HepG2 (cell line): Measurements from ENCODE around the gene NSFL1C. TPM values are rescaled to one million over a fixed set of nuclear protein-coding genes. Genes with fewer than 3 reads are reported as not detected.

Experiments
- NR1H2 ChIP-seq: sonication (generic); formaldehyde crosslinking; IDR thresholded peaks from 2 replicates; pipeline ENCODE4 v1.8.1; 2022; ENCODE audit warnings: low read depth, missing genetic modification reagents, borderline replicate concordance
- ZNF256 ChIP-seq: sonication (generic); formaldehyde crosslinking; conservative IDR thresholded peaks from 2 replicates; pipeline ENCODE4 v1.4.0; 2020; ENCODE audit warnings: missing genetic modification reagents
- ZNF431 ChIP-seq: sonication (generic); formaldehyde crosslinking; IDR thresholded peaks from 2 replicates; pipeline ENCODE4 v1.9.0; 2022; ENCODE audit warnings: missing genetic modification reagents, low read depth, mild to moderate bottlenecking, borderline replicate concordance
- ZNF441 ChIP-seq: sonication (generic); formaldehyde crosslinking; IDR thresholded peaks from 2 replicates; pipeline ENCODE4 v1.7.0; 2021; ENCODE audit warnings: missing genetic modification reagents, borderline replicate concordance
- polyA plus RNA-seq, 8 experiments: library from polyadenylated mRNA; depleted of rRNA in 3 of 8; stranded (reverse) in 7 of 8; unstranded in 1 of 8; fragments of >200 nt; fragmentation: Illumina TruSeq in 4 of 8; extraction: Trizol in 4 of 8; gene quantifications; 2 replicates each; pipeline versions ENCODE4 v1.2.1 to v1.2.3, GENCODE V29; 2011 to 2016; ENCODE audit warnings: low read depth in 4 of 8, missing spikeins in 1 of 8, mixed read lengths in 1 of 8; ENCODE audit not compliant: insufficient read depth in 1 of 8
- total RNA-seq, 5 experiments: library from RNA; depleted of rRNA; stranded (reverse); fragments of >200 nt; fragmentation: Illumina TruSeq; extraction: Trizol; gene quantifications; 2 replicates each; pipeline ENCODE4 v1.2.3, GENCODE V29; 2016; ENCODE audit warnings: low read depth in 1 of 5
- TF ChIP-seq, protein P1 (sequence below): sonication (generic); formaldehyde crosslinking; IDR thresholded peaks from one replicate; pipeline ENCODE4 v1.5.1; 2020; ENCODE audit warnings: mild to moderate bottlenecking, missing genetic modification reagents; ENCODE audit errors: not compliant biosample characterization
- TF ChIP-seq, protein P2 (sequence below): sonication (generic); formaldehyde crosslinking; IDR thresholded peaks from 2 replicates; pipeline ENCODE4 v1.4.0; 2020; ENCODE audit warnings: low read depth, missing genetic modification reagents
- TF ChIP-seq, protein P3 (sequence below): sonication (generic); formaldehyde crosslinking; IDR thresholded peaks from 2 replicates; pipeline ENCODE4 v1.5.1; 2020; ENCODE audit warnings: missing genetic modification reagents, mild to moderate bottlenecking, borderline replicate concordance
- TF ChIP-seq, protein P4 (sequence below): sonication (generic); formaldehyde crosslinking; IDR thresholded peaks from 2 replicates; pipeline ENCODE4 v1.4.0; 2020; ENCODE audit warnings: missing genetic modification reagents, mild to moderate bottlenecking, borderline replicate concordance
- TF ChIP-seq, protein P5 (sequence below): sonication (generic); formaldehyde crosslinking; IDR thresholded peaks from 2 replicates; pipeline ENCODE4 v1.5.0; 2020; ENCODE audit warnings: mild to moderate bottlenecking, missing genetic modification reagents, borderline replicate concordance

Gene NSFL1C
- total and polyA plus RNA-seq, 2 of the 13 experiments (the other 11 are each of a cell fraction or from before 2014, with no cell fraction given) = 22.9 to 62.7 TPM

DNA sequence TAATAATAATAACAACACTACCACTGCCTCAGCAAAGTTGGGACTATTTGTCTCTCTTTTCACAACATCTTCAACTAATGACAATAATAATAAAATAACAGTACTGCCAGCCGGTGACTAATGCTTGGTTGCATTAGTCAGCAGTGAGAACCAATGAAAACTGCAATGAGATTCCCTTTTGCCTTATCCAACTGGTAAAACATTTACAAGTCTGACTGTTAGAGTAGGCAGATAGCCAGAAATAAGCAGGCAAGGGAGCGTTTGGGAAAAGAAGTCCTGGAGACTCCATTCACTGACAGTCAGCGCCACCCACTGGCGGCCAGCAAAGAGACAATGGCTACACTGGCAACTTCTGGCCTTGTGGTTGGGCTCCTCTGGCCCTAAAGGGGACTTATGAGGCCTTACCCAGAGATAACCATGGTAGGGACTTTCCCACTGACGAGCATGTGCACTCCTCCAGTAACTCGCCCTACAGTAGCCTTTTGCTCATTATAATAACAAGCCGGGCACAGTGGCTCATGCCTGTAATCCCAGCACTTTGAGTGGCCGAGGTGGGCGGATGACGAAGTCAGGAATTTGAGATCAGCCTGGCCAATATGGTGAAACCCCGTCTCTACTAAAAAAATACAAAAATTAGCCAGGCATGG, 3.4 kb upstream of the NSFL1C start (continued):
- TF ChIP-seq, protein P1, sequence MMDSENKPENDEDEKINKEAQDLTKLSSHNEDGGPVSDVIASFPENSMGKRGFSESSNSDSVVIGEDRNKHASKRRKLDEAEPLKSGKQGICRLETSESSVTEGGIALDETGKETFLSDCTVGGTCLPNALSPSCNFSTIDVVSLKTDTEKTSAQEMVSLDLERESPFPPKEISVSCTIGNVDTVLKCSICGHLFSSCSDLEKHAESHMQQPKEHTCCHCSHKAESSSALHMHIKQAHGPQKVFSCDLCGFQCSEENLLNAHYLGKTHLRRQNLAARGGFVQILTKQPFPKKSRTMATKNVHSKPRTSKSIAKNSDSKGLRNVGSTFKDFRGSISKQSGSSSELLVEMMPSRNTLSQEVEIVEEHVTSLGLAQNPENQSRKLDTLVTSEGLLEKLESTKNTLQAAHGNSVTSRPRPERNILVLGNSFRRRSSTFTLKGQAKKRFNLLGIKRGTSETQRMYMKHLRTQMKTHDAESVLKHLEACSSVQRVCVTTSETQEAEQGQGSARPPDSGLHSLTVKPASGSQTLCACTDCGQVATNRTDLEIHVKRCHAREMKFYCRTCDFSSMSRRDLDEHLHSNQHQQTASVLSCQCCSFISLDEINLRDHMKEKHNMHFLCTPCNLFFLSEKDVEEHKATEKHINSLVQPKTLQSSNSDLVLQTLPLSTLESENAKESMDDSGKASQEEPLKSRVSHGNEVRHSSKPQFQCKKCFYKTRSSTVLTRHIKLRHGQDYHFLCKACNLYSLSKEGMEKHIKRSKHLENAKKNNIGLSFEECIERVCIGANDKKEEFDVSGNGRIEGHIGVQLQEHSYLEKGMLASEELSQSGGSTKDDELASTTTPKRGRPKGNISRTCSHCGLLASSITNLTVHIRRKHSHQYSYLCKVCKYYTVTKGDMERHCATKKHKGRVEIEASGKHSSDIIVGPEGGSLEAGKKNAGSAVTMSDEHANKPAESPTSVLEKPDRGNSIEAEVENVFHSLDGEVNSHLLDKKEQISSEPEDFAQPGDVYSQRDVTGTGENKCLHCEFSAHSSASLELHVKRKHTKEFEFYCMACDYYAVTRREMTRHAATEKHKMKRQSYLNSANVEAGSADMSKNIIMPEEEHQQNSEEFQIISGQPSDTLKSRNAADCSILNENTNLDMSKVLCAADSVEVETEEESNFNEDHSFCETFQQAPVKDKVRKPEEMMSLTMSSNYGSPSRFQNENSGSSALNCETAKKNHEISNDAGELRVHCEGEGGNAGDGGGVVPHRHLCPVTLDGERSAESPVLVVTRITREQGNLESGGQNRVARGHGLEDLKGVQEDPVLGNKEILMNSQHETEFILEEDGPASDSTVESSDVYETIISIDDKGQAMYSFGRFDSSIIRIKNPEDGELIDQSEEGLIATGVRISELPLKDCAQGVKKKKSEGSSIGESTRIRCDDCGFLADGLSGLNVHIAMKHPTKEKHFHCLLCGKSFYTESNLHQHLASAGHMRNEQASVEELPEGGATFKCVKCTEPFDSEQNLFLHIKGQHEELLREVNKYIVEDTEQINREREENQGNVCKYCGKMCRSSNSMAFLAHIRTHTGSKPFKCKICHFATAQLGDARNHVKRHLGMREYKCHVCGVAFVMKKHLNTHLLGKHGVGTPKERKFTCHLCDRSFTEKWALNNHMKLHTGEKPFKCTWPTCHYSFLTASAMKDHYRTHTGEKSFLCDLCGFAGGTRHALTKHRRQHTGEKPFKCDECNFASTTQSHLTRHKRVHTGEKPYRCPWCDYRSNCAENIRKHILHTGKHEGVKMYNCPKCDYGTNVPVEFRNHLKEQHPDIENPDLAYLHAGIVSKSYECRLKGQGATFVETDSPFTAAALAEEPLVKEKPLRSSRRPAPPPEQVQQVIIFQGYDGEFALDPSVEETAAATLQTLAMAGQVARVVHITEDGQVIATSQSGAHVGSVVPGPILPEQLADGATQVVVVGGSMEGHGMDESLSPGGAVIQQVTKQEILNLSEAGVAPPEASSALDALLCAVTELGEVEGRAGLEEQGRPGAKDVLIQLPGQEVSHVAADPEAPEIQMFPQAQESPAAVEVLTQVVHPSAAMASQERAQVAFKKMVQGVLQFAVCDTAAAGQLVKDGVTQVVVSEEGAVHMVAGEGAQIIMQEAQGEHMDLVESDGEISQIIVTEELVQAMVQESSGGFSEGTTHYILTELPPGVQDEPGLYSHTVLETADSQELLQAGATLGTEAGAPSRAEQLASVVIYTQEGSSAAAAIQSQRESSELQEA (CRISPR knock-in tag) = no peak
- TF ChIP-seq, protein P2, sequence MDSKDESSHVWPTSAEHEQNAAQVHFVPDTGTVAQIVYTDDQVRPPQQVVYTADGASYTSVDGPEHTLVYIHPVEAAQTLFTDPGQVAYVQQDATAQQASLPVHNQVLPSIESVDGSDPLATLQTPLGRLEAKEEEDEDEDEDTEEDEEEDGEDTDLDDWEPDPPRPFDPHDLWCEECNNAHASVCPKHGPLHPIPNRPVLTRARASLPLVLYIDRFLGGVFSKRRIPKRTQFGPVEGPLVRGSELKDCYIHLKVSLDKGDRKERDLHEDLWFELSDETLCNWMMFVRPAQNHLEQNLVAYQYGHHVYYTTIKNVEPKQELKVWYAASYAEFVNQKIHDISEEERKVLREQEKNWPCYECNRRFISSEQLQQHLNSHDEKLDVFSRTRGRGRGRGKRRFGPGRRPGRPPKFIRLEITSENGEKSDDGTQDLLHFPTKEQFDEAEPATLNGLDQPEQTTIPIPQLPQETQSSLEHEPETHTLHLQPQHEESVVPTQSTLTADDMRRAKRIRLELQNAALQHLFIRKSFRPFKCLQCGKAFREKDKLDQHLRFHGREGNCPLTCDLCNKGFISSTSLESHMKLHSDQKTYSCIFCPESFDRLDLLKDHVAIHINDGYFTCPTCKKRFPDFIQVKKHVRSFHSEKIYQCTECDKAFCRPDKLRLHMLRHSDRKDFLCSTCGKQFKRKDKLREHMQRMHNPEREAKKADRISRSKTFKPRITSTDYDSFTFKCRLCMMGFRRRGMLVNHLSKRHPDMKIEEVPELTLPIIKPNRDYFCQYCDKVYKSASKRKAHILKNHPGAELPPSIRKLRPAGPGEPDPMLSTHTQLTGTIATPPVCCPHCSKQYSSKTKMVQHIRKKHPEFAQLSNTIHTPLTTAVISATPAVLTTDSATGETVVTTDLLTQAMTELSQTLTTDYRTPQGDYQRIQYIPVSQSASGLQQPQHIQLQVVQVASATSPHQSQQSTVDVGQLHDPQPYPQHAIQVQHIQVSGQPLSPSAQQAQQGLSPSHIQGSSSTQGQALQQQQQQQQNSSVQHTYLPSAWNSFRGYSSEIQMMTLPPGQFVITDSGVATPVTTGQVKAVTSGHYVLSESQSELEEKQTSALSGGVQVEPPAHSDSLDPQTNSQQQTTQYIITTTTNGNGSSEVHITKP (CRISPR knock-in tag) = peak; percentile 56; the same call in 1 of the 2 replicates
- TF ChIP-seq ZNF256 (CRISPR knock-in tag) (no peak), NR1H2 (CRISPR knock-in tag) (no peak), ZNF441 (peak; percentile 73), ZNF431 (no peak)
- TF ChIP-seq, protein P3, sequence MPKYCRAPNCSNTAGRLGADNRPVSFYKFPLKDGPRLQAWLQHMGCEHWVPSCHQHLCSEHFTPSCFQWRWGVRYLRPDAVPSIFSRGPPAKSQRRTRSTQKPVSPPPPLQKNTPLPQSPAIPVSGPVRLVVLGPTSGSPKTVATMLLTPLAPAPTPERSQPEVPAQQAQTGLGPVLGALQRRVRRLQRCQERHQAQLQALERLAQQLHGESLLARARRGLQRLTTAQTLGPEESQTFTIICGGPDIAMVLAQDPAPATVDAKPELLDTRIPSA (CRISPR knock-in tag) = no peak
- TF ChIP-seq, protein P4, sequence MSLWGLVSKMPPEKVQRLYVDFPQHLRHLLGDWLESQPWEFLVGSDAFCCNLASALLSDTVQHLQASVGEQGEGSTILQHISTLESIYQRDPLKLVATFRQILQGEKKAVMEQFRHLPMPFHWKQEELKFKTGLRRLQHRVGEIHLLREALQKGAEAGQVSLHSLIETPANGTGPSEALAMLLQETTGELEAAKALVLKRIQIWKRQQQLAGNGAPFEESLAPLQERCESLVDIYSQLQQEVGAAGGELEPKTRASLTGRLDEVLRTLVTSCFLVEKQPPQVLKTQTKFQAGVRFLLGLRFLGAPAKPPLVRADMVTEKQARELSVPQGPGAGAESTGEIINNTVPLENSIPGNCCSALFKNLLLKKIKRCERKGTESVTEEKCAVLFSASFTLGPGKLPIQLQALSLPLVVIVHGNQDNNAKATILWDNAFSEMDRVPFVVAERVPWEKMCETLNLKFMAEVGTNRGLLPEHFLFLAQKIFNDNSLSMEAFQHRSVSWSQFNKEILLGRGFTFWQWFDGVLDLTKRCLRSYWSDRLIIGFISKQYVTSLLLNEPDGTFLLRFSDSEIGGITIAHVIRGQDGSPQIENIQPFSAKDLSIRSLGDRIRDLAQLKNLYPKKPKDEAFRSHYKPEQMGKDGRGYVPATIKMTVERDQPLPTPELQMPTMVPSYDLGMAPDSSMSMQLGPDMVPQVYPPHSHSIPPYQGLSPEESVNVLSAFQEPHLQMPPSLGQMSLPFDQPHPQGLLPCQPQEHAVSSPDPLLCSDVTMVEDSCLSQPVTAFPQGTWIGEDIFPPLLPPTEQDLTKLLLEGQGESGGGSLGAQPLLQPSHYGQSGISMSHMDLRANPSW (CRISPR knock-in tag) = peak; percentile 96
- TF ChIP-seq, protein P5, sequence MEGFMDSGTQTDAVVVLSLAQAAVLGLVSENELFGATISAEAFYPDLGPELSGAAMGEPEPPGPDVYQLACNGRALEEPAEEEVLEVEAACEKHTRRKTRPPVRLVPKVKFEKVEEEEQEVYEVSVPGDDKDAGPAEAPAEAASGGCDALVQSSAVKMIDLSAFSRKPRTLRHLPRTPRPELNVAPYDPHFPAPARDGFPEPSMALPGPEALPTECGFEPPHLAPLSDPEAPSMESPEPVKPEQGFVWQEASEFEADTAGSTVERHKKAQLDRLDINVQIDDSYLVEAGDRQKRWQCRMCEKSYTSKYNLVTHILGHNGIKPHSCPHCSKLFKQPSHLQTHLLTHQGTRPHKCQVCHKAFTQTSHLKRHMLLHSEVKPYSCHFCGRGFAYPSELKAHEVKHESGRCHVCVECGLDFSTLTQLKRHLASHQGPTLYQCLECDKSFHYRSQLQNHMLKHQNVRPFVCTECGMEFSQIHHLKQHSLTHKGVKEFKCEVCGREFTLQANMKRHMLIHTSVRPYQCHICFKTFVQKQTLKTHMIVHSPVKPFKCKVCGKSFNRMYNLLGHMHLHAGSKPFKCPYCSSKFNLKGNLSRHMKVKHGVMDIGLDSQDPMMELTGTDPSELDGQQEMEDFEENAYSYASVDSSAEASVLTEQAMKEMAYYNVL (CRISPR knock-in tag) = no peak
